Astrocyte of the spinal cord (primary cell): Measurements from ENCODE around the gene TMCC1.

ENCODE experiments used
- DNase-seq: peaks from one replicate; pipeline ENCODE4 v3.0.0; 2011; ENCODE audit warnings: low read depth, low spot score
- H3K4me3 ChIP-seq: 2 replicates; pipeline ENCODE4 v1.5.1; 2011; ENCODE audit warnings: low read depth, mild to moderate bottlenecking, low read length, moderate library complexity
- CTCF ChIP-seq: IDR thresholded peaks from 2 replicates; pipeline ENCODE4 v1.5.1; 2012; ENCODE audit warnings: low read depth, mild to moderate bottlenecking, low read length, inconsistent platforms
- in situ Hi-C: cut with HindIII; loops from 2 replicates; pipeline ENCODE4 v1.10.0; 2017; ENCODE audit warnings: low sequenced_read_pairs

Gene TMCC1

GRCh38 chr3:129624347-129625071, 269.0 kb downstream of the TMCC1 start:
- TF ChIP-seq CTCF = no peak
- no peak overlapping the region for H3K4me3 ChIP-seq
- DNase-seq = no peak
- in situ Hi-C loops = no loop called here

- TF ChIP-seq CTCF = no peak
- in situ Hi-C loops = no loop called here
- peak; percentile 43 for DNase-seq
- H3K4me3 ChIP-seq = no peak overlapping the region
Measured at GRCh38 chr3:129623447-129624118, 269.9 kb downstream of the TMCC1 start.

DNA sequence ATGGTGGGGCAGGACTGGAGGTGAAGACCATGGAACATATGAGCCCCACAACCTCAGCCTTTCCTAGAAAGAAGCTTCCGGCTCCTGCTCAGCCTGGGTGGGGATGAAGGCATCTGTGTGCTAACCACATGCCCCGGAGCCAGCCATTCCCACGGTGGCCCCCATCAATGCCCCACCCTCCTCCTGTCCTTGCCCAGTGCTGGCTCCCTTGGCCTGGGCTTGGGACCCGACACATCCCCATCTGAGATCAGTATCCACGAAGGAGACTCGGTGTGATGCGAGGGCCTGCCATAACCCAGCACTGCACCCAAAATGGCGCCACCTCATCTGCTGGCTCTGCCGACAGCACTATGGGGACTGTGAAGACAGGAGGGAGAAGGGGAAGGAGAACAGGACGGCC, 270.6 kb downstream of the TMCC1 start:
- no peak overlapping the region for H3K4me3 ChIP-seq
- TF ChIP-seq CTCF = no peak
- in situ Hi-C loops = no loop called here
- DNase-seq = no peak

GRCh38 chr3:129622226-129622874, 271.2 kb downstream of the TMCC1 start:
- in situ Hi-C loops = no loop called here
- DNase-seq = no peak
- TF ChIP-seq CTCF = no peak
- H3K4me3 ChIP-seq = no peak overlapping the region

DNA sequence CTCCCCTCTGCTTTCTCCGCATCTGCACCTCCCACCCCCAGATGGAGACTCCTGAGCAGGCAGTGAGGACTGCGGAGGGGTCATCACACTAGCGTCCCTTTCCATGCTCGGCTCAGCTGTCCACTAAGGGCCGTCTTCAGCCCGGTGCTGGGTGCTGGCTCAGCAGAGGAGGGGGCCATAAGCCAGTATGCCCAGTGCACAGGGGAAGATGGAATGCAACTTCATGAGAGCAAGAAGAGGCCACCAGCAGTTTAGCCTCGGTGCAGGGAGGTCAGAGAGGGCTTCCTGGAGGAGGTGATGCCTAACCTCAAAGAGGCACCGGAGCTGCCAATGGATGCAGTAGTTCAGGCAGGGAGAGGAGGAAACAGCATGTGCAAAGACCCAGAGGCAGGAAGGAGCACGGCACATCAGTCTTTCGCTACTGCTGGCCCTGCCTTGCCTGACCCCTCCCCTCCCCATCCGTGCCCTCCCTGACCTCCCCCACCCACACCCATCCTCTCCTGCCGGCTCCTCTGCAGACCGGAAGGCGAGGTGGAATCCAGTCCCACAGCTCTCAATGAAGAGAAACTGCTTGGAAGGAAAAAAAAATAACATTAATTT, 271.8 kb downstream of the TMCC1 start:
- in situ Hi-C loops = no loop called here
- no peak for DNase-seq
- no peak for TF ChIP-seq CTCF
- H3K4me3 ChIP-seq = no peak overlapping the region

GRCh38 chr3:129620828-129621559, 272.5 kb downstream of the TMCC1 start:
- no peak for DNase-seq
- H3K4me3 ChIP-seq = no peak overlapping the region
- no peak for TF ChIP-seq CTCF
- in situ Hi-C loops = no loop called here
